HFFc6 (cell line): Measurements from ENCODE around the gene NOVA1. TPM values are rescaled to one million over a fixed set of nuclear protein-coding genes. Genes with fewer than 3 reads are reported as not detected.

ENCODE experiments used
- DNase-seq: peaks from one replicate; pipeline ENCODE4 v3.0.0-alpha.2; 2018
- H3K27ac Mint-ChIP-seq: 2 replicates; pipeline ENCODE4 v1.8.0; 2020; ENCODE audit warnings: mild to moderate bottlenecking, mixed read lengths
- H3K27me3 Mint-ChIP-seq: 2 replicates; pipeline ENCODE4 v1.8.0; 2021; ENCODE audit warnings: mild to moderate bottlenecking, moderate library complexity, mixed read lengths; ENCODE audit not compliant: insufficient read depth
- H3K36me3 Mint-ChIP-seq: 2 replicates; pipeline ENCODE4 v1.8.0; 2021; ENCODE audit warnings: low read depth, mixed read lengths
- H3K4me1 Mint-ChIP-seq: 2 replicates; pipeline ENCODE4 v1.8.0; 2020; ENCODE audit warnings: low read depth, mixed read lengths
- H3K4me3 Mint-ChIP-seq: 2 replicates; pipeline ENCODE4 v1.8.0; 2020; ENCODE audit warnings: mild to moderate bottlenecking, moderate library complexity, mixed read lengths
- H3K9me3 Mint-ChIP-seq: 2 replicates; pipeline ENCODE4 v1.8.0; 2020; ENCODE audit warnings: mild to moderate bottlenecking, mixed read lengths
- CTCF ChIP-seq: fragments of 200-600 bp; sonication (generic); IDR thresholded peaks from 2 replicates; pipeline ENCODE4 v1.5.0; 2021; ENCODE audit warnings: antibody characterized with exemption, mild to moderate bottlenecking
- total RNA-seq, 6 experiments: library from RNA; stranded (reverse); fragmentation: NEBNext Ultra II Directional; extraction: Animal tissue kit (Norgen Biotek cat#: 25700); gene quantifications; 2 replicates in 1 of 6; 3 replicates in 5 of 6; pipeline ENCODE4 v1.2.3, GENCODE V29; 2021

Gene NOVA1
- total RNA-seq, 6 experiments from 2014 or later, result not detected

- H3K27me3 Mint-ChIP-seq, result no peaks in the 10 kb centered on the region
- no peak overlapping the region for H3K27ac Mint-ChIP-seq
- no peak overlapping the region for H3K4me3 Mint-ChIP-seq
- no peak for TF ChIP-seq CTCF
- DNase-seq, result no peak
- no peaks in the 10 kb centered on the region for H3K4me1 Mint-ChIP-seq
- no peaks in the 10 kb centered on the region for H3K36me3 Mint-ChIP-seq
- peaks cover 25% of the 10 kb centered on the region for H3K9me3 Mint-ChIP-seq
These were observed 149.5 kb downstream of the NOVA1 start for GRCh38 chr14:26448181-26448855.

- Mint-ChIP-seq H3K36me3 (no peaks in the 10 kb centered on the region), H3K27me3 (no peaks in the 10 kb centered on the region), H3K27ac (no peak overlapping the region), H3K4me1 (no peaks in the 10 kb centered on the region), H3K9me3 (peaks cover 34% of the 10 kb centered on the region), H3K4me3 (no peak overlapping the region)
- DNase-seq, result no peak
- no peak for TF ChIP-seq CTCF
These were observed 153.0 kb downstream of the NOVA1 start for GRCh38 chr14:26444822-26445221.

- Mint-ChIP-seq H3K4me3 (no peak overlapping the region), H3K27me3 (no peaks in the 10 kb centered on the region), H3K9me3 (peaks cover 34% of the 10 kb centered on the region), H3K27ac (no peak overlapping the region), H3K4me1 (no peaks in the 10 kb centered on the region), H3K36me3 (no peaks in the 10 kb centered on the region)
- no peak for TF ChIP-seq CTCF
- no peak for DNase-seq
These were observed 154.2 kb downstream of the NOVA1 start for GRCh38 chr14:26443654-26444053.

GRCh38 chr14:26429205-26429604 lies 168.6 kb downstream of the NOVA1 start:
- Mint-ChIP-seq H3K27me3 (no peaks in the 10 kb centered on the region; the same call in 1 of the 2 replicates), H3K36me3 (no peaks in the 10 kb centered on the region), H3K4me1 (no peaks in the 10 kb centered on the region), H3K4me3 (no peak overlapping the region), H3K9me3 (peaks cover 34% of the 10 kb centered on the region), H3K27ac (no peak overlapping the region)
- no peak for DNase-seq
- TF ChIP-seq CTCF, result no peak

- Mint-ChIP-seq H3K27ac (no peak overlapping the region), H3K27me3 (no peaks in the 10 kb centered on the region; the same call in 1 of the 2 replicates), H3K4me1 (no peaks in the 10 kb centered on the region), H3K4me3 (no peak overlapping the region), H3K36me3 (no peaks in the 10 kb centered on the region), H3K9me3 (peaks cover 44% of the 10 kb centered on the region)
- TF ChIP-seq CTCF, result no peak
- DNase-seq, result no peak
These were observed 170.7 kb downstream of the NOVA1 start for GRCh38 chr14:26427097-26427496.
